Measurements from ENCODE around the gene IFI6.

GRCh38 chr1:27650539-27651175, 21.3 kb downstream of the IFI6 start:
- TF ChIP-seq CTCF (IDR thresholded peaks at IDR 0.05) (no peak), POLR2A (IDR thresholded peaks at IDR 0.05) (no peak)
